K562 (cell line): Measurements from ENCODE around the gene SETSIP. TPM values are rescaled to one million over a fixed set of nuclear protein-coding genes. Genes with fewer than 3 reads are reported as not detected.

Source experiments
- ATAC-seq: fragments of 200-7000 bp; cut with Tn5 transposase; 3 replicates; pipeline ENCODE4 v1.9.1; 2020; ENCODE audit warnings: moderate library complexity
- BruUV-seq: library from RNA; stranded (reverse); fragments of 400-500 nt; replicated peaks from 2 replicates; lab custom pipeline; 2021; lab: Mats Ljungman, UMichigan
- CTCF ChIA-PET: fragments of 300-600 bp; formaldehyde crosslinking; extraction: SDS; loops from one replicate; lab custom pipeline; 2021; ENCODE audit warnings: low intra/inter-chr PET ratio; lab: Yijun Ruan, JAX
- POLR2A ChIA-PET: fragments of 300-600, 350-650 bp; sonication (Branson Sonifier 250); formaldehyde crosslinking; extraction: SDS; loops from one replicate; lab custom pipeline; 2021; ENCODE audit warnings: antibody characterized with exemption, inconsistent platforms; lab: Yijun Ruan, JAX
- DNase-seq, 4 experiments: peaks; one replicate each; pipeline versions ENCODE4 v3.0.0 to v3.0.0-alpha.2; 2011 to 2018; ENCODE audit warnings: low spot score in 3 of 4, mixed read lengths in 3 of 4; ENCODE audit errors: extremely low read depth in 1 of 4
- FAIRE-seq: peaks from 2 replicates; lab custom pipeline; 2011; peaks lifted over from hg19 to GRCh38; lab: Jason Lieb, UNC
- H2AFZ ChIP-seq: 2 replicates; pipeline ENCODE4 v1.6.0; 2011; ENCODE audit warnings: low read depth, low read length, control low read depth, inconsistent platforms
- H3K27ac ChIP-seq: fragments of 200-600 bp; 3 replicates; pipeline ENCODE4 v1.8.0; 2011; ENCODE audit warnings: low read depth, mild to moderate bottlenecking, control low read depth, inconsistent platforms, low read length, moderate library complexity, mixed read lengths; ENCODE audit errors: extremely low read depth
- H3K27me3 ChIP-seq, 2 experiments: fragments of 300-600 bp in 1 of 2; 2 replicates in 1 of 2; 3 replicates in 1 of 2; pipeline versions ENCODE4 v1.6.0 to v1.8.0; 2011; ENCODE audit warnings: inconsistent platforms in 2 of 2, low read length in 2 of 2, mild to moderate bottlenecking in 1 of 2, mixed read lengths in 1 of 2, moderate library complexity in 1 of 2; ENCODE audit not compliant: control insufficient read depth in 2 of 2, insufficient read depth in 2 of 2
- H3K36me3 ChIP-seq: fragments of 300-600 bp; 3 replicates; pipeline ENCODE4 v1.8.0; 2011; ENCODE audit warnings: mild to moderate bottlenecking, low read length, inconsistent platforms; ENCODE audit not compliant: control insufficient read depth, insufficient read depth
- H3K4me1 ChIP-seq, 2 experiments: fragments of 200-600 bp in 1 of 2; replicated peaks in 1 of 2; 2 replicates in 1 of 2; 3 replicates in 1 of 2; pipeline versions ENCODE4 v1.5.1 to v1.8.0; 2011; ENCODE audit warnings: inconsistent platforms in 2 of 2, low read length in 2 of 2, mild to moderate bottlenecking in 1 of 2, mixed read lengths in 1 of 2, moderate library complexity in 1 of 2; ENCODE audit not compliant: control insufficient read depth in 2 of 2, insufficient read depth in 2 of 2
- H3K4me2 ChIP-seq: 2 replicates; pipeline ENCODE4 v1.6.1; 2011; ENCODE audit warnings: low read length, control low read depth, inconsistent platforms, mixed read lengths; ENCODE audit not compliant: insufficient read depth
- H3K4me3 ChIP-seq: fragments of 200-600 bp; sonication (generic), shearing (Covaris generic); 2 replicates; pipeline ENCODE4 v1.5.1; 2016; ENCODE audit warnings: control low read depth, inconsistent platforms
- H3K79me2 ChIP-seq: fragments of 200-600 bp; 3 replicates; pipeline ENCODE4 v1.8.0; 2011; ENCODE audit warnings: low read length, inconsistent platforms; ENCODE audit not compliant: control insufficient read depth, insufficient read depth
- H3K9ac ChIP-seq, 2 experiments: 2 replicates each; pipeline versions ENCODE4 v1.6.0 to v1.6.1; 2011; ENCODE audit warnings: low read depth in 2 of 2, low read length in 2 of 2, control low read depth in 1 of 2, inconsistent platforms in 1 of 2, mild to moderate bottlenecking in 1 of 2, mixed read lengths in 1 of 2; ENCODE audit not compliant: insufficient read depth in 1 of 2
- H3K9me1 ChIP-seq: one replicate; pipeline ENCODE4 v1.6.0; 2011; ENCODE audit warnings: inconsistent platforms, mild to moderate bottlenecking, low read length, moderate library complexity; ENCODE audit not compliant: control insufficient read depth, insufficient read depth
- H3K9me3 ChIP-seq: replicated peaks from 2 replicates; pipeline ENCODE4 v1.5.1; 2011; ENCODE audit warnings: low read depth, low read length, inconsistent platforms; ENCODE audit not compliant: control insufficient read depth, insufficient read depth
- H4K20me1 ChIP-seq: replicated peaks from 2 replicates; pipeline ENCODE4 v1.6.1; 2011; ENCODE audit warnings: low read length, inconsistent platforms, mixed read lengths; ENCODE audit not compliant: control insufficient read depth, insufficient read depth
- CBX1 ChIP-seq: sonication (generic); IDR thresholded peaks from 2 replicates; pipeline ENCODE4 v1.6.1; 2016; ENCODE audit warnings: antibody characterized with exemption, low read depth, mild to moderate bottlenecking
- CBX3 ChIP-seq, 2 experiments: IDR thresholded peaks; 1 replicate in 1 of 2; 2 replicates in 1 of 2; pipeline ENCODE4 v1.6.1; 2012; ENCODE audit warnings: inconsistent platforms in 2 of 2, low read length in 2 of 2, borderline replicate concordance in 1 of 2, control low read depth in 1 of 2
- CSDE1 ChIP-seq, 2 experiments: fragments of 450-650 bp; IDR thresholded peaks; 2 replicates each; pipeline ENCODE4 v1.6.1; 2016; ENCODE audit warnings: mild to moderate bottlenecking in 1 of 2
- DPF2 ChIP-seq: fragments of 450-650 bp; IDR thresholded peaks from 2 replicates; pipeline ENCODE4 v1.6.1; 2016
- EZH2 ChIP-seq: IDR thresholded peaks from 2 replicates; pipeline ENCODE4 v1.6.1; 2012; ENCODE audit warnings: low read depth, mild to moderate bottlenecking, inconsistent platforms, low read length, borderline replicate concordance
- FOXA1 ChIP-seq: fragments of 450-650 bp; IDR thresholded peaks from 2 replicates; pipeline ENCODE4 v1.6.1; 2016; ENCODE audit warnings: mild to moderate bottlenecking, borderline replicate concordance
- HCFC1 ChIP-seq: IDR thresholded peaks from 2 replicates; pipeline ENCODE4 v1.6.1; 2012; ENCODE audit warnings: low read depth, low read length, improper control_type of control experiment
- HINFP ChIP-seq: fragments of 450-650 bp; conservative IDR thresholded peaks from 2 replicates; pipeline ENCODE4 v1.6.1; 2016; ENCODE audit warnings: missing genetic modification characterization, low read depth, mild to moderate bottlenecking, control low read depth, missing compliant biosample characterization
- NFIC ChIP-seq: fragments of 450-650 bp; IDR thresholded peaks from 2 replicates; pipeline ENCODE4 v1.6.1; 2017; ENCODE audit warnings: mild to moderate bottlenecking, inconsistent platforms
- NR3C1 ChIP-seq: sonication (generic); formaldehyde crosslinking; IDR thresholded peaks from 2 replicates; pipeline ENCODE4 v1.8.1; 2022; ENCODE audit warnings: missing genetic modification reagents
- SIX5 ChIP-seq, 2 experiments: IDR thresholded peaks; 2 replicates each; pipeline ENCODE4 v1.6.1; 2011; ENCODE audit warnings: low read length in 2 of 2, borderline replicate concordance in 1 of 2, low read depth in 1 of 2, mild to moderate bottlenecking in 1 of 2, moderate library complexity in 1 of 2; ENCODE audit not compliant: insufficient read depth in 1 of 2
- SLC30A9 ChIP-seq: fragments of 250-450 bp; sonication (Bioruptor Pico); IDR thresholded peaks from 2 replicates; pipeline ENCODE4 v1.8.0; 2022; ENCODE audit warnings: mild to moderate bottlenecking, moderate library complexity
- TEAD2 ChIP-seq: fragments of 450-650 bp; IDR thresholded peaks from 2 replicates; pipeline ENCODE4 v1.6.1; 2016; ENCODE audit warnings: missing genetic modification characterization, control low read depth, missing compliant biosample characterization
- TRIM28 ChIP-seq: fragments of 450-650 bp; IDR thresholded peaks from 2 replicates; pipeline ENCODE4 v1.6.1; 2017
- XRCC3 ChIP-seq: fragments of 450-650 bp; IDR thresholded peaks from 2 replicates; pipeline ENCODE4 v1.6.1; 2017; ENCODE audit warnings: mild to moderate bottlenecking, moderate library complexity
- ZNF592 ChIP-seq: fragments of 450-650 bp; IDR thresholded peaks from 2 replicates; pipeline ENCODE4 v1.6.1; 2017; ENCODE audit warnings: antibody characterized with exemption, mild to moderate bottlenecking
- WGBS: fragments of 100-300 bp; shearing (Covaris generic); methylation state at CpG from one replicate; pipeline ENCODE4 v1.1.6; 2016; ENCODE audit warnings: low coverage, mixed read lengths; ENCODE audit not compliant: insufficient coverage; ENCODE audit errors: missing lambda C conversion rate; 5-methylcytosine and 5-hydroxymethylcytosine counted together
- in situ Hi-C: fragments of 300-500 bp; cut with MboI; formaldehyde crosslinking; loops from 4 replicates; pipeline ENCODE4 v1.15.0; 2018; ENCODE audit warnings: inconsistent platforms, mixed read lengths
- intact Hi-C: fragments of 100-400 bp; cut with micrococcal nuclease; formaldehyde crosslinking; loops from 2 replicates; pipeline ENCODE4 v1.14.2; 2022
- polyA plus RNA-seq, 8 experiments: library from polyadenylated mRNA; depleted of rRNA in 4 of 8; stranded (reverse) in 5 of 8; unstranded in 3 of 8; fragments of >200 nt; fragmentation: Nextera tagmentation in 2 of 8; fragmentation: Illumina TruSeq in 1 of 8; extraction: Ambion mirVana in 2 of 8; extraction: Trizol in 1 of 8; gene quantifications; 2 replicates each; pipeline versions ENCODE4 v1.2.1 to v1.2.3, GENCODE V29; 2011 to 2014; ENCODE audit warnings: inconsistent platforms in 1 of 8, missing spikeins in 1 of 8
- total RNA-seq, 7 experiments: library from RNA; depleted of rRNA in 6 of 7; stranded (reverse); fragments of >200 nt in 6 of 7; fragmentation: Illumina TruSeq in 2 of 7; extraction: Trizol in 2 of 7; gene quantifications; 2 replicates each; pipeline versions ENCODE4 v1.2.1 to v1.2.3, GENCODE V29; 2011 to 2021; ENCODE audit warnings: low replicate concordance in 1 of 7

SETSIP gene
- total and polyA plus RNA-seq, 9 of the 15 experiments (the other 6 are each of a cell fraction or from before 2014, with no cell fraction given) = 0.22 to 0.43 TPM; not detected in 7

GRCh38 chr1:92087542-92087941 is 12.3 kb upstream of the SETSIP start (continued):
- TF ChIP-seq ZNF592 = no peak
- TF ChIP-seq NFIC = peak; percentile 23; the same call in 1 of the 2 replicates
- TF ChIP-seq DPF2 = no peak
- no peak for TF ChIP-seq HINFP (tag)
- no peak for TF ChIP-seq CSDE1 (IDR thresholded peaks at IDR 0.05)

- peak in 1 of 4 experiments; percentile 27 for DNase-seq
- Histone ChIP-seq H3K4me3 (no peak overlapping the region), H3K4me2 (no peak overlapping the region), H3K9me3 (peaks cover 6% of the 10 kb centered on the region; the same call in 1 of the 2 replicates), H2AFZ (no peak overlapping the region), H3K4me1 (peaks cover 3 to 4% of the 10 kb centered on the region in 2 experiments; a peak in 2 of 5 replicates), H3K27ac (no peak overlapping the region), H3K79me2 (no peaks in the 10 kb centered on the region), H3K36me3 (no peaks in the 10 kb centered on the region), H3K27me3 (no peaks in the 10 kb centered on the region), H3K9me1 (no peaks in the 10 kb centered on the region), H3K9ac (no peak overlapping the region), H4K20me1 (no peaks in the 10 kb centered on the region)
- POLR2A ChIA-PET = no interaction called here
- in situ Hi-C loops (no loop called here), intact Hi-C loops (no loop called here)
- no peak for FAIRE-seq
- WGBS = 13% methylated on average over 4 of the region's 4 CpGs
- no TSS peak for BruUV-seq
- CTCF ChIA-PET = no interaction called here
- ATAC-seq = no peak
- TF ChIP-seq SLC30A9 (no peak), SIX5 (IDR thresholded peaks at IDR 0.05; ENCODE audit: borderline replicate concordance in 1 of 2, insufficient read depth in 1 of 2, low read depth in 1 of 2, low read length in 2 of 2) (no peak), TEAD2 (tag) (no peak), NR3C1 (CRISPR knock-in tag) (no peak), CBX1 (peak; percentile 67; the same call in 1 of the 2 replicates), HCFC1 (no peak), EZH2 (no peak), CBX3 (IDR thresholded peaks at IDR 0.05; ENCODE audit: borderline replicate concordance in 1 of 2, low read length in 2 of 2) (peak in 1 of 2 experiments; percentile 89; a peak in 2 of 3 replicates), FOXA1 (no peak), XRCC3 (peak; percentile 32; the same call in 1 of the 2 replicates), TRIM28 (peak; percentile 96)
Measured at GRCh38 chr1:92085727-92086126, 10.5 kb upstream of the SETSIP start.
